ES-I3 (cell line): ENCODE results near the gene RNF20.
"Not testable (repeated sequence)": the region's sequence is repeated elsewhere in the genome, so short reads cannot be mapped to it uniquely, and the experiment has no call there.

Experiments
- H3K36me3 ChIP-seq: 2 replicates; pipeline ENCODE4 v1.6.1; 2013; ENCODE audit warnings: mild to moderate bottlenecking, low read length, control low read depth, moderate library complexity; ENCODE audit not compliant: insufficient read depth
- H3K4me1 ChIP-seq: 2 replicates; pipeline ENCODE4 v1.6.1; 2013; ENCODE audit warnings: mild to moderate bottlenecking, control low read depth, low read length; ENCODE audit not compliant: insufficient read depth
- H3K9ac ChIP-seq: 2 replicates; pipeline ENCODE4 v1.6.1; 2013; ENCODE audit warnings: low read depth, mild to moderate bottlenecking, low read length, moderate library complexity
- H3K9me3 ChIP-seq: 2 replicates; pipeline ENCODE4 v1.6.1; 2013; ENCODE audit warnings: mild to moderate bottlenecking, low read length, moderate library complexity; ENCODE audit not compliant: control insufficient read depth, insufficient read depth

RNF20 gene

GRCh38 chr9:101566904-101567724 lies 33.5 kb downstream of the RNF20 start:
- peaks cover 5% of the 10 kb centered on the region for H3K4me1 ChIP-seq
- H3K9me3 ChIP-seq = no peaks in the 10 kb centered on the region
- peaks cover 11% of the 10 kb centered on the region for H3K36me3 ChIP-seq
- H3K9ac ChIP-seq = no peak overlapping the region

- Histone ChIP-seq H3K9ac (no peak overlapping the region), H3K4me1 (peaks cover 12% of the 10 kb centered on the region), H3K36me3 (peaks cover 5% of the 10 kb centered on the region; the same call in 1 of the 2 replicates), H3K9me3 (no peaks in the 10 kb centered on the region)
These were observed 34.2 kb downstream of the RNF20 start for GRCh38 chr9:101567725-101568350.

- Histone ChIP-seq H3K9me3 (no peaks in the 10 kb centered on the region), H3K9ac (no peak overlapping the region), H3K4me1 (peaks cover 16% of the 10 kb centered on the region), H3K36me3 (peaks cover 5% of the 10 kb centered on the region; the same call in 1 of the 2 replicates)
These were observed 36.3 kb downstream of the RNF20 start for GRCh38 chr9:101569741-101570501.

GRCh38 chr9:101571114-101571513 lies 37.5 kb downstream of the RNF20 start:
- peaks cover 5% of the 10 kb centered on the region; the same call in 1 of the 2 replicates for H3K36me3 ChIP-seq
- H3K9me3 ChIP-seq = no peaks in the 10 kb centered on the region
- peaks cover 16% of the 10 kb centered on the region for H3K4me1 ChIP-seq
- H3K9ac ChIP-seq = no peak overlapping the region

- Histone ChIP-seq H3K9ac (no peak overlapping the region), H3K9me3 (no peaks in the 10 kb centered on the region), H3K4me1 (peaks cover 16% of the 10 kb centered on the region), H3K36me3 (peaks cover 5% of the 10 kb centered on the region; the same call in 1 of the 2 replicates)
These were observed 38.7 kb downstream of the RNF20 start for GRCh38 chr9:101572316-101572715.

- peaks cover 16% of the 10 kb centered on the region for H3K4me1 ChIP-seq
- H3K9me3 ChIP-seq = no peaks in the 10 kb centered on the region
- H3K36me3 ChIP-seq = peaks cover 3% of the 10 kb centered on the region; the same call in 1 of the 2 replicates
- H3K9ac ChIP-seq = no peak overlapping the region
These were observed 41.2 kb downstream of the RNF20 start for GRCh38 chr9:101574731-101575333.

- Histone ChIP-seq H3K9me3 (no peaks in the 10 kb centered on the region), H3K4me1 (peaks cover 17% of the 10 kb centered on the region), H3K36me3 (no peaks in the 10 kb centered on the region), H3K9ac (no peak overlapping the region)
These were observed 44.7 kb downstream of the RNF20 start for GRCh38 chr9:101578378-101578777.

GRCh38 chr9:101579711-101580545 lies 46.3 kb downstream of the RNF20 start:
- peaks cover 27% of the 10 kb centered on the region for H3K4me1 ChIP-seq
- H3K9me3 ChIP-seq = no peaks in the 10 kb centered on the region
- H3K36me3 ChIP-seq = no peaks in the 10 kb centered on the region
- no peak overlapping the region for H3K9ac ChIP-seq

GRCh38 chr9:101582553-101582952 lies 48.9 kb downstream of the RNF20 start:
- Histone ChIP-seq H3K4me1 (peaks cover 27% of the 10 kb centered on the region), H3K9me3 (no peaks in the 10 kb centered on the region), H3K36me3 (no peaks in the 10 kb centered on the region), H3K9ac (no peak overlapping the region)

GRCh38 chr9:101585740-101586139 lies 52.1 kb downstream of the RNF20 start:
- Histone ChIP-seq H3K9ac (no peak overlapping the region), H3K36me3 (no peaks in the 10 kb centered on the region), H3K4me1 (peaks cover 27% of the 10 kb centered on the region), H3K9me3 (no peaks in the 10 kb centered on the region)

GRCh38 chr9:101586651-101587050 lies 53.0 kb downstream of the RNF20 start:
- no peaks in the 10 kb centered on the region for H3K36me3 ChIP-seq
- H3K9ac ChIP-seq = no peak overlapping the region
- no peaks in the 10 kb centered on the region for H3K9me3 ChIP-seq
- H3K4me1 ChIP-seq = peaks cover 27% of the 10 kb centered on the region

GRCh38 chr9:101587332-101588043 lies 53.8 kb downstream of the RNF20 start:
- Histone ChIP-seq H3K9ac (no peak overlapping the region), H3K36me3 (no peaks in the 10 kb centered on the region)

GRCh38 chr9:101590074-101590473 lies 56.4 kb downstream of the RNF20 start:
- not testable (repeated sequence) for H3K9me3 ChIP-seq, H3K9ac ChIP-seq, H3K36me3 ChIP-seq, H3K4me1 ChIP-seq

More at GRCh38 chr9:101587332-101588043, 53.8 kb downstream of the RNF20 start:
- no peaks in the 10 kb centered on the region for H3K9me3 ChIP-seq
- H3K4me1 ChIP-seq = peaks cover 19% of the 10 kb centered on the region
